Fibroblast of the conjunctiva (primary cell): ENCODE data around the gene AP2A2.
"Not testable (repeated sequence)": the region's sequence is repeated elsewhere in the genome, so short reads cannot be mapped to it uniquely, and the experiment has no call there.

Experiments
- DNase-seq: peaks from one replicate; pipeline ENCODE4 v3.0.0-alpha.2; 2010; ENCODE audit warnings: low read depth

AP2A2 gene

DNA sequence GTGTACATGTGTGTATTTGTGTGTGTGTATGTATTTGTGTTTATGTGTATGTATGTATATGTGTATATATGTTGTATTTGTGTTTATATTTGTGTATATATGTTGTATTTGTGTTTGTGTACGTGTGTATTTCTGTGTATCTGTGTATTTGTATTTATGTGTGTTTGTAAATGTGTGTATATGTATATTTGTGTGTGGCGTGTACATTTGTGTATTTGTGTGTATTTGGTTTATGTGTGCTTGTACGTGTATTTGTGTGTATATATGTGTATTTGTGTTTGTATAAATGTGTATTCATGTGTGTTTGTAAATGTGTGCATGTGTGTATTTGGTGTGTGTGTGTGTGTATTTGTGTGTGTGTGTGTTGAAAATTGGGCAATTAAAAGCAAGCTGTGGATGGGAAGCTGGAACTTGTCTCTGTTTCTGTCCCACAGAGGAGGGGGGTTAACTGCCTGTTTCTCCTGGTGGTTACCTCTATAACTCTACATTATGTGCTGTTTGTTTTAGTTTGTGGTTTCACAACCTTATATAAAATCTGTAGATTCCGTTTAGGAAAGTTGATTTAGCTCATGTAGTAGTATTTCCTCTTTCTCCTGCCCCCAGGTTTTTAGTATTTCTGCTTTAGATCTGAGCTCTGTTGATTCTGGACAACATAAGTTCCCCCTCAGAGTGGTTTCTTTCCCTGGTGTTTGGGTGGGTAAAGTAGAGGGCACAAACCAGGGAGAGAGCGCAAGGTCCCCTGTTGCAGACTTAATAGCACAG lies 28.9 kb downstream of the AP2A2 start:
- DNase-seq: no peak

DNA sequence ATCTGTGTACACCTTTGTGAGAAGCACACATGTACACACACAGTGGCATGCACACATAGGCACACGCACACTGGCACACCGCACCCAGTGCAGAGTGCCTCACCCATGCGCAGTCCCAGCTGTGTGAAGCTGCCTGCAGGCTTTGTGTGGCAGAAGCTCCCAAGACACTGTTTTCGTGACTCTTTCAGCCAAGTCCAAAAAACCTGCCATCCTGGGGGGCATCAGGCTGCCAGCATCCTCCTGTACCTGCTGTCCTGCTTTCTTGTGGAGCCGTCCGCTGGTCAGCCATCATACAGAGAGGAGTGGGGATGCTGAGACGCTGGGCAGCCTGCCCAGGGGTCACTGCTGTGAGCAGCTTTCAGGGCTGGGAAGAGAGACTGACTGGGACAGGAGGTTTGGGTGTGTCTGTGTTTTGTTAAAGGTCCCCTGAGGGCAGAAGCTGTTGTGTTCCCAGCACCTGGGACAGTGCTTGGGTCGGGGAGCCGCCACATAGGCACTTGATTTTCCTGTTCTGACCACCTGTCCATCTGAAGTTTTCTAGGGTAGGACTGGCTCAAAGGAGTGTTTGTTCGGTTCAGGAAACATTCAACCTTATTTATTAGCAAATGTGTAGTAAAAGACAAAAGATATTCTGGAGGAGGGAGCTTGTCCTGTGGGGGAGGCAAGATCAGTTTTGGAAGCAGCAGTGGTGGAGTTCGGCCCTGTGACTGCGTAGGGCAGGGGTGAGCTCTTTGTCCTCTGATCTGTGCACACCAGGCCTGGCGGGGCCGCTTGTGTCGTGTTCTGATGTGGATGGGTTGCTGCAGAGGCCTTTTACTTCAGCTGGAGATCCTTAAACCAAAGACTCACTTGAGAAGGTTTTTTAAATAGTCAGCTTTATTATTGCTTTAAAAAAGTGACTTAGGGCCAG lies 29.7 kb downstream of the AP2A2 start:
- no peak for DNase-seq

DNA sequence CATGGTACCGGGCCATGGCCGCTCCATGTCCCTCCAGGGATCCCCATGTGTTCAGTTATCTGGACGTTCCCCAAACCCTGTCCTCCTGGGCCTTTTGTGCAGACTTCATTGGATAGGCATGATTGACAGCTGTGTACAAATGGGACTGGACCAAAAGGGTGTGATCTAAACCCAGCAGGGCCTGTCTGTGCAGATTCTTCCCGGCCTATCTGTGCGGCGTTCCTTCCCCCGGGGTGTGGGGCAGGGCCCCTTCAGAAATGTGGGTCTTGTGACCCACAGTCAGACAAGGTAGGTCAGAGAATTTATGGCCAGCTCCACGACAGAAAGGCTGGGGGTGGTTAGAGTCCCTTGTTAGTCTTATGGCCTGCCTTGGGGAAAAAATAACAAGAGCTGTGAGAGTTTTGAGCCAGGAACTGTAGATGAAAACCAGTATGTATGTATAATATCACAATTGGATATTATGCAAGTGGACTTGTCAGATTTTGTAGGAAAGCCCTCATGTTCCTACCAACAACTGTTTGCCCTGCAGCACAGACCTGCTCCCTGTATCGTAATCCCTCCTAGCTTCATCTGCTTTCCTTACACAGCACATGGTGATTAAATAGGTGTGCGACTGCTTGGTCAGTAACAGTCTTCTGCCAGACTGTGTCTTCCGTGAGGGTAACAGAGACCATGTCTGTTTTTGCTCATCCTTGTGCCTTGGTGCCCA lies 31.7 kb downstream of the AP2A2 start:
- no peak for DNase-seq

DNA sequence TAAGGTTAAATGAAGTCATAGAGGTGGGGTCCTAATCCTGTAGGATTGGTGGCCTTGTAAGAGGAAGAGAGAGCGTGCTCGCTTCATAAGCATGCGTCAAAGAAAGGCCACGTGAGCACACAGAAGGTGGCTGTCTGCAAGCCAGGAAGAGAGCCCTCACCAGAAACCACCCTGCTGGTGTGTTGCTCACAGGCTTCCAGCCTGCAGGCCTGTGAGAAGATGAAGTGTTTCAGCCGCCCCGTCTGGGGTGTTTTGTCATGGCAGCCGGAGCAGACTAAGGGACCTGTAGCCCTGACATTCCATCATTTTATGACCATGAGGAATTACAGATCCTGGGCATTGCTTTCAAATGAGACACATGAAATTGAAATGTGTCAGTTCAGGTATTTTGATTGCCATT lies 32.4 kb downstream of the AP2A2 start:
- no peak for DNase-seq

DNA sequence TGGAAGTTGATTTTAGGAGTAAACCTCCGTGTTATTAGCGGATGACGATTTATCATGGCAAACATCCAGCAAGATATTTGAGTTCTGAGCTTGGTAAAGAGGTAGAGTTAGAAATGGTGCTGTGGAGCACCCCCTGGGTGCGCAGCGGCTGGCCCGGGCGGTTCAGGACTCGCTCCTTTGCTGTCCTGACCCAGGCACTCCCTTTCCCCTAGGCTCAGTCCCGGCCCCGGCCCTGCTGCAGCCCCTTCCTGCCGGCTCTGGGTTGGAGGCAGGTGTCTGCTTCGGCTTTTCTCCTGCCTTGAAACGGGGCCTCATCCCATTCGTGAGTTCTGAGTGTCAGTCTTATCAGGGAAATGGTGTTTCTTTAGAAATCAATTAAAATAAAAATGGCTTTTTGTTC lies 33.4 kb downstream of the AP2A2 start:
- DNase-seq: no peak

DNA sequence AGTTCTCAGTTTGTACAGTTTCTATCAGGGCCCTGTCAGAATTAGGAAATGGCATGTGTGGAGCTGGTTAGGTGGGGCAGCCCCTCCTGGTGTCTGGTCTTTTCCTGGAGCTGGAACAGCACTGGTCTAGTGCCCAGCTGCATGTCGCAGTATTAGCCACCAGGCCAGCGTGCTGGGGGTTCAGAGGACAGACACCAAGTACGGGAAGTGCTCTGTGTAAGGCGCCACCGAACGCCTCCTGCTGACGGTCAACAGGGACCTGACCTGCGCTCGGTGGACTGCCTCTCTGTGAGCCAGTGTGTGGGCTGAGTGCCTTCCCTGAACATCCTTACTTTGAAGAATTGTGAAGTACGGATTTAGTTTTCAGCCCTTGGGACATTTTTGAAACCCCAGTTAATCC lies 33.9 kb downstream of the AP2A2 start:
- DNase-seq: no peak

DNA sequence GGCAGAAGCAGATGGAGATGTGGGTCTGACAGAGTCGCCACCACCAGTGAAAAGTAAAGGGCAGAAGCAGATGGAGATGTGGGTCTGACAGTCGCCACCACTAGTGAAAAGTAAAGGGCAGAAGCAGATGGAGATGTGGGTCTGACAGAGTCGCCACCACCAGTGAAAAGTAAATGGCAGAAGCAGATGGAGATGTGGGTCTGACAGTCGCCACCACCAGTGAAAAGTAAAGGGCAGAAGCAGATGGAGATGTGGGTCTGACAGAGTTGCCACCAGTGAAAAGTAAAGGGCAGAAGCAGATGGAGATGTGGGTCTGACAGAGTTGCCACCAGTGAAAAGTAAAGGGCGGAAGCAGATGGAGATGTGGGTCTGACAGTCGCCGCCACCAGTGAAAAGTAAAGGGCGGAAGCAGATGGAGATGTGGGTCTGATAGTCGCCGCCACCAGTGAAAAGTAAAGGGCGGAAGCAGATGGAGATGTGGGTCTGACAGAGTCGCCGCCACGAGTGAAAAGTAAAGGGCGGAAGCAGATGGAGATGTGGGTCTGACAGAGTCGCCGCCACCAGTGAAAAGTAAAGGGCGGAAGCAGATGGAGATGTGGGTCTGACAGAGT lies 35.7 kb downstream of the AP2A2 start:
- DNase-seq: not testable (repeated sequence)

DNA sequence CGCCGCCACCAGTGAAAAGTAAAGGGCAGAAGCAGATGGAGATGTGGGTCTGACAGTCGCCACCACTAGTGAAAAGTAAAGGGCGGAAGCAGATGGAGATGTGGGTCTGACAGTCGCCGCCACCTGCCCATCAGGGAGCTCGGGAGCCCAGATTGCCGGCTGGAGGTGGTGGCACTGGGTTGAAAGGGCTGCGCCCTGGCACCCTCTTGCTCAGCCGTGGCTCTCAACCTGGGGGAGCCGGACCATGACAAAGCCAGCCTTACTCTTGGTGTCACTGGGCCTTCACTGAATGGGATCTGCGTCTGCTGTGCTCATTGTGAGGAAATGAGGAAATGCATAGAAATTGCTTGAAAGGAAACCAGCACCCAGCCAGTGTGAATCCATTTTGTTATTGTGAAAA lies 36.3 kb downstream of the AP2A2 start:
- DNase-seq: no peak

DNA sequence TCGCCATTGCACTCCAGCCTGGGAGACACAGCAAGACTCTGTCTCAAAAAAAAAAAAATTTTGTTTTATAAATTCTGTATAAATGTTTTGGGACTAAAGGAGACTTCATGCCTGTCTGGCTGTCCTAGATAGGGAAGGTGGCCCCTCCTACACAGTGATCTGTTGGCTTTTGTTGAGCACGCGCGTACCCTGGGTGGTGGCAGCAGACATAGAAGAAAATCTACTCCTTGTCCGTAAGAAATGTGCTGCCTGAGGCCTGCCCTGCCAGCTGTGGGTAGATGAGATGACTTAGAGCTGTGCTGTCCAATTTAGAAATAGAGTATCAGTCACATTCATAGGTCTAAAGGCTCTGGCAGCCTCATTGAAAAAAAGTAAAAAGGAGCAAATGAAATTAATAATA lies 37.0 kb downstream of the AP2A2 start:
- DNase-seq: no peak

DNA sequence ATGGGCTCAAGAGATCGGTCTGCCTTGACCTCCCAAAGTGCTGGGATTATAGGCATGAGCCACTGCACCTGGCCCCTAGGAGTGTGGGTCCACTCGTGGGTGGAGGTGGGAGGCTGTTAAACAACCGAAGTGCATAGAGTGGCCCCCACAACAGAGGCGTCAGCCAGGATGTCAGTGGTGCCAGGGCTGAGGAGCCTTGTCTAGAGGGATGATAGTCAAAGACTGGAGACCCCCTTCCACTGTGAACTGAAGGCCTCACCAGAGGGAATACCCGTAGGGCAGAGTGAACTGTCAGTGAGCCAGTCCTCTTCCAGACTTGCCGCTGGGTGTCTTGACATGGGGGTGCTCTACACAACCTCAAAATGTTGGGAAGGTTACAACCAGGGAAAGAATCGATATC lies 38.2 kb downstream of the AP2A2 start:
- DNase-seq: no peak

DNA sequence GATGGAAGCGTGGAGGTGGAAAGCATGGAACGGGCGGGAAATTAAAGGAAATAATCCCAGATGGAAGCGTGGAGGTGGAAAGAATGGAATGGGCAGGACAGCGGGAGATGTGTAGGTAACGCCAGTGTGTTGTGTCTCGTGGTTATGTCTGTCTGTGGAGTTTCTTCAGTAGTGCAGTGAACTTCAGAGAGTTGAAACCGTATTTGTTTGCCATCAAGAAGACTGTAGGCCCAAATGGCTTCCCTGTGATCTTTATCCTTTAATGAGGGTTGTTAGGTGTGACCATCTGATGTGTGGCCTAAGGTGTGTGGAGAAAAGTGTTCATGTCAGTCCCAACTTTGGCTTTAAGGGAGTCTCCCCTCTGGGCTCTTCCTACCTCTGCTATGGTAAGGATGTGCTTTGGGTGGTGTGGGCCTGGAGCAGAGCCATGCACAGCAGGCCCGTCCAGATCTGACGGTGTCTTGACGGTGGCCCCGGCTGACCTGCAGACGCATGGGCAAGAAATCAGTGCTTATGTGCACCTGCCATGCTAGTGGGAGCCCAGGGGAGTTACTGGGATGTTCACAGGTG lies 39.6 kb downstream of the AP2A2 start:
- no peak for DNase-seq

DNA sequence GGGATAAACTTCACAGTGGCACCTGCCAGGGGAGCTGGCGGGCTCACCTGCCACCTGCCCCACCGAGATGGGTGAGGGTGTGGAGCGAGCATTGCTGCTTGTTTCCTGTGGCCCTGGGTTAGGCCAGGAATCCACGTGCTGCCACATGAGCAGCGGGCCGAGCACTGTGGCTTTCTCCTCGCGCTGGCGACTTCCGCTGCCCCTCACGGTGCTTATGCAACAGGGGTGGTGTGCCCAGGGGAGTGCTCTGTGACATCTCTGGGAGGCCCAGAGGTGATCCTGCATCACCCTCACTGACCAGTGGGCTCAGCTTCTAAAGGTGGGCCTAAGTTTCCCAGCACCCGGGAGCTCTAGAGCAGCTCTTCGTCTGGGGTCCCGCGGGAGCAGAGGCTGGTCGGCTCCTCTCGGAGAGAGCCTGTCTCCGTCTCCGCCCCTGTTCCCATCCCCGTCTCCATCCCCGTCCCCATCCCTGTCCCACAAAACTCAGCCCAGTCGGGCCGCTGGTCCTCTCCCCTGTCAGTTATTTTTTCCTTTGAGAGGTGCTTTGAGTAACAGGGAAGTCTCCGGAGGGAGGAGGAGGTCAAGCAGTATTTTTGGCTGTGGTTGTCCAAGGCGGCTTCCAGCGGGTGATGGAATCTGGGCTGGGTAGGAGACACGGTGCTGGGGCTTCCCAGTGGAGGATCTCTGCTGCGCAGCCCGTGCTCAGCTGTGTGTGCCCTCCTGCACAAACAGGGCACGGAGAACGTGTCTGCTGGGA lies 42.5 kb downstream of the AP2A2 start:
- no peak for DNase-seq

DNA sequence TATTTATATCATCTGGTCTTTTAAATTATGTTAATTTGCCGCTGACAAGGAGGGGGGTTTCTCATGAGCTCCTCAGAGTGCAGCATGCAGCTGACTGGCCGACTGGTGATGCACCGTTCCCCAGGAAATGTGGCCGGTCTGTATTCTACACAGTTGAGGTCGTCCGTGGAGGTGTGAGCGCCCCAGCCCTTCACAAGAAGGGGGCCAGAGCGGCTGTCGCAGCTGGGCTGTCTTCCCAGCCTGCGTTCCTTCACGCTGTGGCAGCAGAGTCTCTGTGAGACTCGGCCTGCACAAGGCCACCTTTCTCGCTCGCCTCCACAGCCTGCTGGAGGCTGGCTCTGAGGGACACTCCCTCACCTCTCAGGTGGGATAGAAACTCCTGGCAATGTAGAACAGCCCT lies 43.2 kb downstream of the AP2A2 start:
- DNase-seq: no peak

DNA sequence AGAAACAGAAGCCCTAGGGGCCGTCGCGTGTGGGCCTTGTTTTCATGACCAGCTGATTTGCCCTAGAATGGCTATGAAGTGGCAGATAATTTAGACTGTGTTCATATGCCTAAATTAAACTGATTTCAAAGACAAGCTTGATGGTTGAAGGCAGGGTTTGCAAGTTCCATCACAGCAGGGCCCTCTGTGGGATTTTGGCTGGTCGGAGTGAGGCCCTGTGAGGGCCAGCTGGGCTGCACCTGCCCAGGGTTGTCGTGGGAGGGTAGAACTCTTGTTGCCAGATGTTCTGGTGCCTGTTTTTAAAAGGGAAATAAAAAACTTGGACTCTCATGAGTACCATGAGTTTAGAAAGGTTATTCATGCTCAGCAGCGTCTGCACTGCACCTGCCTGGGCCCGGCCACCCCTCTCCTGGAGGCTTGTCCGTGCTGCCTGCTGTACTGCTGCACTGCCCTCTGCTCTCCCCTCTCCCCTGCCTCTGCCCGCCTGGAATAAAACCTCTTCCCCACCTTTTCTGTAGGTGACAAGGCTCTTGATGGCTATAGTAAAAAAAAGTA lies 44.1 kb downstream of the AP2A2 start:
- DNase-seq: no peak

DNA sequence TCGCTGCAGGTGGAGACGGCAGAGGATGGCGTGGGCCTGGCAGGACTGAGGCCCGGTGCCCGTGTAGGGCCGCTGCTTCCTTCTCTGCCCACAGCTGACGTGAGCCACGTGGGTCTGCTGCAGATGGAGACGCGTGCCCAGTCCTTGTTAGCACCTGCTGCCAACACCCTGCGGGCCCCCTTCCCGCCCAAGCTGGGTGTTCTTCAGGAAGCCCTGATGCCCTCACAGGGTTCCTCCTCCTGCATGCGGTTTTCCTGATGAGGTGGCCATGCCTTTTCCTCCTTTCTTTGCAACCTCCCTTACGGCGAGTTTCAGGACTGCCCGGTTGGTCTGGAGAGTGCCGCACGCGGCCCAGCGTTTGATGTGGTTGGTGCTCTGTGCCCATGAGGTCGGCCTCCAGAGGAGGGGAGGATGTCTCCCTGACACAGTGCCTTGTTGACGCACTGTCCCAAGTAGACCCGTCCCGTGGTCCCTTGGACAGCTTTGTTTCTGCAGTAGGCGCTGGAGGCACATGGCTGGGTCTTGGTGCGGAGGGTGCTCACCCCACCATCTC lies 44.7 kb downstream of the AP2A2 start:
- no peak for DNase-seq

DNA sequence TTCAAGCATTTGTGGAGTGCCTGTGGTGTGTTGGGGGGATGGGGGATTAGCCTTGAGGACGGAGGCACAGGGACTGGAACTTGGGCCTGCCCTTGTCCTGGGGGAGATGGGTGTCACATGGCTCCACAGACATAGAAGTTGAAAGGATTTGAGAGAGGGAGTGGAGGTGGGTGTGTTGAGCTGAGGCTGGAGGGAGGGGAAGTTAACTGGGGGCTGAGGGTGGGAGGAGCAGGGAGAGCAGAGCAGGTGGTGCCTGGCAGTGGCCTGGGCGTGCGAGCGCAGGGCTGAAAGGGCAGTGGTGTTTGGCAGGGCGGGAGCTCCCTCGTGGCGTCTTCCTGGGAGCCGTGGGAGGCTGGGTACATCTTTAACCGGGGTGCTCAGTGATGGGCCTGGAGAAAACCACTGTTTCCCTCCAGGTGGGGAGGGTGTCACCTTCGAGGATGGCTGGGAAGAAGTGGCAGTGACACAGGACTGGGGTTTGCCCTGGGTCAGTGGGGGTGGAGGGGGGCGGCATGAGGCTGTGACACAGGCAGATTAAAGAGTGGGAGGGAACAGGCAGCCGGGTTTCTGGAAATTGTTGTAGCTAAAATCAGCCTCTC lies 45.5 kb downstream of the AP2A2 start:
- DNase-seq: no peak

DNA sequence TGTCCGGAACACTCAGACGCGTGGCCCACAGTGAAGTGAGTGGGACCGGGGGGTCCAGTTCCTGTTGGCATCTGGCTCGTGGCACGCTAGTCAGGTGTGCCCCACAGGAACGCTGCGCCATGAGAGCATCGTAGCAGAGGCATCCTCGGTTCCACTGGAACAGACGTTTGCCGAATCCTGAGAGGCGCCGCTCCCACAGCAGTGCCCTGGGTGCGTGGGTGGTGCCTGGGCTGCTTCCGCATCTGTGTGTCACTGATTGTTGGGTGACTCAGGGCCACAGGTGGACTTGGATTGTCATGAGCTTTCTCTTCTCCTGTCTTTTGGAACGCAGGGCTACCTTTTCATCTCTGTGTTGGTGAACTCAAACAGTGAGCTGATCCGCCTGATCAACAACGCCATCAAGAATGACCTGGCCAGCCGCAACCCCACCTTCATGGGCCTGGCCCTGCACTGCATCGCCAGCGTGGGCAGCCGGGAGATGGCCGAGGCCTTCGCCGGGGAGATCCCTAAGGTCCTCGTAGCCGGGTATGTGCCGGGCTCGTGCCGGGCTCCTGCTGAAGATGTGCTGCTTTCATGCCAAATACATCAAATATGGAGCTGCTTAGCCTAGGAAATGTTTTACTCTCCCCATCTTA lies 46.2 kb downstream of the AP2A2 start:
- DNase-seq: no peak

DNA sequence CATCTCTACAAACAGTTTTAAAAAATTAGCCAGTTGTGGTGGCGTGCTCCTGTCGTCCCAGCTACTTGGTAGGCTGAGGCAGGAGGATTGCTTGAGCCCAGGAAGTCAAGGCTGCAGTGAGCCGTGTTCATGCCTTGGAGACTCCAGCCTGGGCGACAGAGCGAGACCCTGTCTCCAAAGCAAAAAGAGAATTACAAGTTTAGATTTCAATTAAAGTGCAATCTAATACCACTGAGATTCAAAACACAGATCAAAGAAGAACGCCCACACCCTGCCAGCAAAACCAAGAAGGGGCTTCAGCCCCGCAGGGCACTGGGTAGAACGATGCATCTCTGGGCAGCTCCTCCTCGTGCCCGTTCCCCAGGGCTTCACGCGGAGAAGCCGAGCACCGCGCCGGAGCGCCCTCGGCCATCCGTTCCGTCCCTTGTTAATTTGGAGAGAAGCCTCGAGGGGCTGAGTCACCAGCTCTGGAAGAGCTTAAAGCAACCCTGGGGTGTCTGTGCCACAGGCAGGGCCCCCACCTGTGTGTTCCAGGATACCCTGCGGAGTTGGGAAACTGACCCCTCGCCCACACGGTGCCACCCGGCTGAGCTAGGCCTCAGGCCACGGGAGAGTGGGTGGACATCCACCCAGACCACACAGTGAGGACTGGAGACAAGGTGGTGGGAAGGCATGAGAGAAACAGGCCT lies 47.0 kb downstream of the AP2A2 start:
- DNase-seq: no peak

DNA sequence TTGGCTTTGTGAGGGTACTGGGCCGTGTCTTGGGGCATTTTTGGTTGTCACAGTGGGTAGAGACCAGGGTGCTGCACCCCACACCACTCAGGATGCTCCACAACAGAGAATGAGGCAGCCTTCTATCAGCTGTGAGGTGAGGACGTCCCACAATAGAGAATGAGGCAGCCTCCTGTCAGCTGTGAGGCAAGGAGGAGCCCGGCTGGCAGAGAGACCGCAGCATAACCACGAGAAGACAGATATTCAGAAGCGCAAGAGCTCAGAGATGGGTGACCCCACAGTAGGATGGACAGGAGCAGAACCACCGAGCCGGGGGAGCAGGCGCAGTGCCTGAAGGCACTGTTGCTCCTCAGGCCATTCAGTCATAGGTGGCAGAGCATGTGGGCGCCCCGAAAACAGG lies 47.6 kb downstream of the AP2A2 start:
- no peak for DNase-seq
